Measurements from ENCODE around the gene TMEM52.
A peak's percentile ranks its signal among the peaks of the same experiment; 100 is the strongest.

TMEM52 gene

GRCh38 chr1:1918901-1919303, at the start of gene TMEM52:
TSS of gene TMEM52 (minus strand) at chr1:1919279. CDS start at chr1:1919265, 14 bp downstream.
- TF ChIP-seq CTCF (IDR thresholded peaks at IDR 0.05; ENCODE audit: borderline replicate concordance, insufficient read depth, low read depth, low read length): no peak
- H3K4me3 ChIP-seq (ENCODE audit: low read depth, low read length): peak within 1 kb of the TSS; percentile 47

- no peak overlapping the region for H3K4me3 ChIP-seq (ENCODE audit: low read depth, low read length)
- no peak for TF ChIP-seq CTCF (IDR thresholded peaks at IDR 0.05; ENCODE audit: borderline replicate concordance, insufficient read depth, low read depth, low read length)
Measured at GRCh38 chr1:1967879-1968278, 48.8 kb upstream of the TMEM52 start.

- H3K4me3 ChIP-seq (ENCODE audit: low read depth, low read length): no peak overlapping the region
- no peak for TF ChIP-seq CTCF (IDR thresholded peaks at IDR 0.05; ENCODE audit: borderline replicate concordance, insufficient read depth, low read depth, low read length)
Measured at GRCh38 chr1:1967151-1967550, 48.1 kb upstream of the TMEM52 start.

- no peak for TF ChIP-seq CTCF (IDR thresholded peaks at IDR 0.05; ENCODE audit: borderline replicate concordance, insufficient read depth, low read depth, low read length)
- no peak overlapping the region for H3K4me3 ChIP-seq (ENCODE audit: low read depth, low read length)
Measured at GRCh38 chr1:1966071-1966740, 47.1 kb upstream of the TMEM52 start.

GRCh38 chr1:1965546-1965945, 46.5 kb upstream of the TMEM52 start:
- TF ChIP-seq CTCF (IDR thresholded peaks at IDR 0.05; ENCODE audit: borderline replicate concordance, insufficient read depth, low read depth, low read length): no peak
- no peak overlapping the region for H3K4me3 ChIP-seq (ENCODE audit: low read depth, low read length)

- no peak overlapping the region for H3K4me3 ChIP-seq (ENCODE audit: low read depth, low read length)
- TF ChIP-seq CTCF (IDR thresholded peaks at IDR 0.05; ENCODE audit: borderline replicate concordance, insufficient read depth, low read depth, low read length): no peak
Measured at GRCh38 chr1:1964811-1965210, 45.7 kb upstream of the TMEM52 start.

GRCh38 chr1:1963570-1963969, 44.5 kb upstream of the TMEM52 start:
- no peak overlapping the region for H3K4me3 ChIP-seq (ENCODE audit: low read depth, low read length)
- no peak for TF ChIP-seq CTCF (IDR thresholded peaks at IDR 0.05; ENCODE audit: borderline replicate concordance, insufficient read depth, low read depth, low read length)
